GM21423 (cell line): Measurements from ENCODE around the gene ZNF665.
"Not testable (repeated sequence)": the region's sequence is repeated elsewhere in the genome, so short reads cannot be mapped to it uniquely, and the experiment has no call there.

Experiments
- ATAC-seq: cut with Tn5 transposase; IDR thresholded peaks from one replicate; pipeline ENCODE4 v1.9.1; 2021; ENCODE audit warnings: mild to moderate bottlenecking, moderate library complexity; ENCODE audit not compliant: unreplicated experiment

Gene ZNF665

GRCh38 chr19:53192771-53193534, at the start of gene ZNF665:
ZNF665 (minus strand) TSS chr19:53193358; CDS start chr19:53182898, 10,460 bp downstream.
- ATAC-seq: no peak

DNA sequence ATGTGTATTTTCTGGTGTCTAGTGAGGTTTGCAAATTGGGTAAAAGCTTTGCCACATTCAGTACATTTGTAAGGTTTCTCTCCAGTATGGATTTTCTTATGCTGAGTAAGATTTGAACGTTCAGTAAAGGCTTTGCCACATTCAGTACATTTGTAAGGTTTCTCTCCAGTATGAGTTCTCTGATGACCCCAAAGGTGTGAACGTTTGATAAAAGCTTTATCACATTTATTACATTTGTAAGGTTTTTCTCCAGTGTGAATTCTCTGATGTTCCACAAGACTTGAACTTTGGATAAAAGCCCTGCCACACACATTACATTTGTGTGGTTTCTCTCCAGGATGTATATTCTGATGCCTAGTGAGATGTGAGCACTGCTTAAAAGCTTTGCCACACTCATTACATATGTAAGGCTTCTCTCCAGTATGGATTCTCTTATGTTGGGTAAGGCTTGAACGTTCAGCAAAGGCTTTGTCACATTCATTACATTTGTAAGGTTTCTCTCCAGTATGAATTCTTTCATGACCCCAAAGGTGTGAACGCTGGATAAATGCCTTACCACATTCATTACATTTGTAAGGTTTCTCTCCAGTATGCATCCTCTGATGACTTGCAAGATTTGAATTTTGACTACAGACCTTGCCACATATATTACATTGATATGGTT, 44.1 kb upstream of the ZNF665 start:
- ATAC-seq: no peak

DNA sequence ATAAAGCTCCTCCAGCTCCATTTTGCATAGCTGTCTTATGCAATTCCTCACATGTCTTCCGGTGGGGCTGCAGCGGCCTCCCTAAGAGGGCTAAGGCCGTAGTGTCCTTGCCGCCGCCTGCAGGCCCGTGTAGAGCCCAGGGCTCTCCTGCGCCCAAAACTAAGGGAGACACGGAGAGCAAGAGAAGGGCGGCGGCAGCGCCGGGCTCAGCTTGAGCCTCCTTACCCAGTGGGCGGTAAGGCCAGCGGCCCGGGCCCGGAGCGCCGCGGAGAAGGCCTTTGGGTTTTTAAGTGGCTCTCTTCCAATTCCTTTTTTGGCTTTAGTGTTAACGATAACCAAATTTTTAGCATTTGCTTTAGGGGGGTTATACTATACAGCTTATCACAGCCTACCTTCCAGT, 31.4 kb upstream of the ZNF665 start:
- ATAC-seq: no peak

DNA sequence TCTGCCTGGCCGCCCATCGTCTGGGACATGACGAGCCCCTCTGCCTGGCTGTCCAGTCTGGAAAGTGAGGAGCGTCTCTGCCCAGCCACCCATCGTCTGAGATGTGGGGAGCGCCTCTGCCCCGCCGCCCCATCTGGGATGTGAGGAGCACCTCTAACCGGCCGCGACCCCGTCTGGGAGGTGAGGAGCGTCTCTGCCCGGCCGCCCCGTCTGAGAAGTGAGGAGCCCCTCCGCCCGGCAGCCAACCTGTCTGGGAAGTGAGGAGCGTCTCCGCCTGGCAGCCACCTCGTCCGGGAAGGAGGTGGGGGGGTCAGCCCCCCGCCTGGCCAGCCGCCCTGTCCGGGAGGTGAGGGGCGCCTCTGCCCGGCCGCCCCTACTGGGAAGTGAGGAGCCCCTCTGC, 29.6 kb upstream of the ZNF665 start:
- ATAC-seq: not testable (repeated sequence)

DNA sequence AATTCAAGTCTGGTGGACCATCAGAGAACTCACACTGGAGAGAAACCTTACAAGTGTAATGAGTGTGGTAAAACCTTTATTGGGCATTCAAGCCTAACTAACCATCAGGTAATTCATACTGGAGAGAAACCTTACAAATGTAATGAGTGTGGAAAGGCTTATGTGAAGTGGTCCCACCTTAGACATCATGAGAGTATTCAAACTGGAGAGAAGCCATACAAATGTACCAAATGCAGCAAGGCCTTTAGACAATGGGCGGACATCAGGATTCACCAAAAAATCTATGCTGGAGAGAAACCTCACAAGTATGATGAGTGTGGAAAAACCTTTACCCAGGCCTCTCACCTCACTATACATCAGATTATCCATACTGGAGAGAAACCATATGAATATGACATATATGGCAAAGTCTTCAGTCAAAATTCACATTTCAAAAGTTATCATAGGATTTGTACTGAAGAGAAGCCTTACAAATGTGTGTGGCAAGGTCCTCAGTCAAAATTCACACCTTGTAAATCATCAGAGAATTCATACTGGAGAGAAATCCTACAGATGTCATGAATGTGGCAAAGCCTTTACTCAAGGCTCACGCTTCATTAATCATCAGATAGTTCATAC, 19.7 kb upstream of the ZNF665 start:
- no peak for ATAC-seq

- ATAC-seq: not testable (repeated sequence)
These were observed 18.4 kb upstream of the ZNF665 start for GRCh38 chr19:53211554-53211953.

DNA sequence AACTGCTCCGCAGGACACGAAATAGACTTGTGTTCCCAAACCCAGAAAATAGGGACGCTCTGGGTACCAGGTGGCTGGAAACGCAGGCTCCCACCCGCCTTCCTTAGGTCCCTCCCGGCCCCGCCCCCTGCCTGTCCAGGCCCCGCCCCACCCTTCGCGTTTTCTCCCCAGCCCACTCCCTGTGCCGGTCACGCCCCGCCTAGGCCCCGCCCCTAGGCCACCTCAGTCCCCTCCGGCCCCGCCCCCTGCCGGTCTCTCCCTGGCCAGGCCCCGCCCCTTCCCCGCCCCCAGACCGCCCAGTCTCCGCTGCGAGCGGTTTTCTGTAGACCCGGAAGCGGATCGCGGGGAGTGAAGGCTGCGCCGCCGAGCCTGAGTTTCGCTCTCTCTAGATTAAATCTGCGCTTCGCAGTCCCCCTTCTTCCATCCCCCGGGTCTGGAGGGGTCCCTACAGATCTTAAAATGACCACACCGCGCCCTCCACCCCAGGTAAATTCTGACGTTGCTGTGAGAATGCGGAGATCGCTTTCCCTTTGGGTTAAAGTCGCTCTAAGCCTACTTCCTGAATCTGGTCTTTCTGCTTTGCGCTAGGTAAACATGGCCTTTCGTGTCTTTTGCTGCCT, 3.7 kb upstream of the ZNF665 start:
- no peak for ATAC-seq

GRCh38 chr19:53195265-53195903, 2.2 kb upstream of the ZNF665 start:
- ATAC-seq: no peak

DNA sequence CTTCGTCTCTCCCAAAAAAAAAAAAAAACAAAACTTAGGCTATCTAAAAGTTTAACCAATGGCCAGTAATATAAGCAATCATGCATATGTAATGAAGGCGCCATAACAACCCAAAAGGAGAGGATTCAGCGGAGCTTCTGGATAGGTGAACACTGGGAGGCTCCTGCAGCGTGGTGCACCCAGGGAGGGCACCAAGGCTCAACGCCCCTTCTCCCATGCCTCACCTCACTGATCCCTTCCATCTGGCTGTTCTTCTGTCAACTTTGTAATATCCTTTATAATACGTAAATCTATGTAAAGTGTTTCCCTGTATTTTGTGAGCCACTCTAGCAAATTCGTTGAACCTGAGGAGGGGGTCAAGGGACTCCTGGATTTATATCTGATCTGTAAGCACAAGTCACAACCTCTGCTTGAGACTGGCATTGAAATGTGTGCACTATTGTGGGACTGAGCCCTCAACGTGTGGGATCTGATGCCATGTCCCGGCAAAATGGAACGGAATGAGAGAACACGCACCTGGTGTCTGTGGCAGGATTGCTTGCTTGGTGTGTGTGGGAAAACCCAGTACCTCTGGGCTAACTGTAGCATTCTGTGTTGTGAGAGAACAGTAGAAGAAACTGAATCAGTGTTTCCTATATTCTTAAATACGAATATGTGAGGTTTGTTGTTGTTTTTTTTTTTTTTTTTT, 521 bp upstream of the ZNF665 start:
- ATAC-seq: no peak

DNA sequence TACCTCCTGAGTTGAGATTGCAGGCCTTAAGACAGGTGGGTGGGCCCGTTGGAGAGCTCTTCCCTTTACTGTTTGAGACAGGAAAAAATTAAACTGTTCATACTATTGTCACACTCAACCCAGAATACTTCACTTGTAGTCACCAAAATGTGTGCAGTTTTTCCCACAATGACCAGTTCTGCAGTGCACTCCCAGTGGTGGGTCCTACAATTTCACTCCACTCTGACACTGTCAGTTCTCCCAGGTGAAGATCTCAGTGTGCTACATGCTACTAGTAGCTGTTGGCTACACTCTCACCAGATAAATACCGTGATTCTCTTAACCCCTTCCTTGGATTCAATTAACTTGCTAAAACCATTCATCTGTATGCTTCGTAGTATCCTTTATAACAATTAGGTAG, 2.9 kb downstream of the ZNF665 start:
- no peak for ATAC-seq

DNA sequence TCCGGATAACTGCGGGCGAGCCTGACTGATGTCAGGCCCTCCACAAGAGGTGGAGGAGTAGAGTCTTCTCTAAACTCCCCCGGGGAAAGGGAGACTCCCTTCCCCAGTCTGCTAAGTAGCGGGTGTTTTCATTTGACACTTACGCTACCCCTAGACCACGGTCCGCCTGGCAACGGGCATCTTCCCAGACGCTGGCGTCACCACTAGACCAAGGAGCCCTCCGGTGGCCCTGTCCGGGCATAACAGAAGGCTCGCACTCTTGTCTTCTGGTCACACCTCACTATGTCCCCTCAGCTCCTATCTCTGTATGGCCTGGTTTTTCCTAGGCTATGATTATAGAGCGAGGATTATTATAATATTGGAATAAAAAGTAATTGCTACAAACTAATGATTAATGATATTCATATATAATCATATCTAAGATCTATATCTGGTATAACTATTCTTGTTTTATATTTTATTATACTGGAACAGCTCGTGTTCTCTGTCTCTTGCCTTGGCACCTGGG, 3.4 kb downstream of the ZNF665 start:
- ATAC-seq: not testable (repeated sequence)

GRCh38 chr19:53185155-53185882, 7.8 kb downstream of the ZNF665 start:
- ATAC-seq: not testable (repeated sequence)

DNA sequence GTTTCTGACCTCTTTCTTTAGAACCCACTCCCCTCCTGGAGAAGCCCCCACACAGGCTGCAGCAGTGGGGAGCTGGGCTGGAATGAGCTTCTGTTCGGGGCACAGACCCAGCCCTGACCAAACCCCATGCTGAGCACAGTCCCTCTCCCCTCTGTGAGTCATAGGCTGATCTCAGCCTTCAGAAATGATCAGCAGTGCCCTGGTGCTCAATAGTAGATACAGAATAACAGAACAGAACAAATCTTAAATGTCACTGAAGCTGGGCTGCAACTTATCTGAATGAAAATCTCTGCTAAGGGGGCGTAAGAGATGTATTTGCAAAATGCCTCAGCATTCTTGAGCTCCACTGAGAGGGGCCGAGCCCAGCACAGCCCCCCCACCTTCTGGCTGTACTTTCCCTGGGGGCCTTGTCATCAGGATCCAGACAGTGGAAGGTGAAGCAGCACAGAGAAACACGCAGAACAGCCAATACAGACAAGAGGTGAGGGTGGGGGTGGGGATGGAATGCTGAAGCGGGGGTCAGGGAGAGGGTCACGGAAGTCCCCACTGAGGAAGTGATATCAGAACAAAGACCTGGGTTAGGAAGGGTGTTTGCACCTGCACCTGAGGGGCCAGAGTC, 9.9 kb downstream of the ZNF665 start:
- ATAC-seq: no peak

GRCh38 chr19:53182202-53182601, 11.0 kb downstream of the ZNF665 start:
- ATAC-seq: no peak

GRCh38 chr19:53177986-53178385, 15.2 kb downstream of the ZNF665 start:
- ATAC-seq: no peak

DNA sequence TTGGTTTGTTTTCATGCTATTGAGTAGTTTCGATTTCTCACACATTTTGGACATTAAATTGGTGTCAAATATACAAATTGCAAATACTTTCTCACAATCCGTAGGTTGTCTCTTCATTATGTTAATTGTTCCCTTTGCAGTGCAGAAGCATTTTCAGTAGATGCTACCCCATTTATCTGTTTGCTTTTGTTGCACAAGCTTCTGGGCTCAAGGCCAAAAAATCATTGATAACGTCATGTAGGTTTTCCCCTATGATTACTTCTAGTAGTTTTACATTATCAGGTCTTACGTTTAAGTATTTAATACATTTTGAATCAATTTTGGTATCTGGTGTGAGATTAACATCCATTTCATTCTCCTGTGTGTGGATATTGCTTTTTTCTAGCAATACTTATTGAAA, 20.3 kb downstream of the ZNF665 start:
- ATAC-seq: no peak

- ATAC-seq: no peak
These were observed 27.5 kb downstream of the ZNF665 start for GRCh38 chr19:53165691-53166091.

DNA sequence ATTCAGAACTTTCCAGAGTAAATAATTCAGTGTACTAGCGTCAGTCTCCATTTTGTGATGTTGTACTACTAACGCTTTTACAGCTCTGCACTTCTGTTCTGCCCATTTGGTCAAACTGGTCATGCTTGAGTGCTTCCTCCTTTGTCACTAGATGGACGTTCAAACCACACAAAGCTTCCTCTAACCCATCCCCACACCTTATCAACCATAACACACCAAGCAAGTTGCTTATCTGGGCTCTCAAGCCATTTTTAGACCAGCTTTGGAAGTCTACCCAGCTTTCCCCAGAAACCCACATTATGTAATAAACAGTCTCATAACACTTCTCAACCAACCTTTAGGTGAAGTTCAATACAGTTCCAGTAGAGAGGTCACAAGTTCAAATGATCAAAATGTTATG, 32.0 kb downstream of the ZNF665 start:
- no peak for ATAC-seq

DNA sequence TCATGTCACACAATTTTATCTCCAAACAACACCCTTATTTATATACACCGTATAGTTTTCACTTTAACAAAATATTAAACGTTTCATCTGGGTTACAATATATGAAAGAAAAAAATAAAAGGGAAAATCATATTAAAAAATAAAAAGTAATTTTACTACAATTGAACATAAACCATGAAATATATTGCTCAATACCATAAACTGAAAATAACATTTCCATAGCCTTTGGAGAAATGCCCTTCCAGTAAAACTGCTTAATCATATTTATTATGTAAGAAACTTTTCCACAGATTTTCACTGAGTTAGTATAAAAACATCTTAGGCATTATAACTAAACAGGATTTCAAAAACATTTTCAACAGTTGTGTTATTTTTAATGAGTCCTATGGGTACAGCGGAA, 32.8 kb downstream of the ZNF665 start:
- ATAC-seq: no peak
